OCI-LY7 (cell line): ENCODE measurements around the gene SMG1. TPM values are rescaled to one million over a fixed set of nuclear protein-coding genes. Genes with fewer than 3 reads are reported as not detected.
"Not testable (repeated sequence)": the region's sequence is repeated elsewhere in the genome, so short reads cannot be mapped to it uniquely, and the experiment has no call there.

Source experiments
- BruUV-seq: library from RNA; stranded (reverse); fragments of 400-500 nt; replicated peaks from 2 replicates; lab custom pipeline; 2021; lab: Mats Ljungman, UMichigan
- CTCF ChIA-PET: fragments of 300-600 bp; sonication (Branson Sonifier 250); formaldehyde crosslinking; loops from one replicate; lab custom pipeline; 2022; ENCODE audit warnings: antibody characterized with exemption; ENCODE audit not compliant: unreplicated experiment; lab: Charles Lee
- POLR2A ChIA-PET: fragments of 300-600 bp; sonication (Branson Sonifier 250); formaldehyde crosslinking; loops from one replicate; lab custom pipeline; 2022; ENCODE audit warnings: antibody characterized with exemption; lab: Charles Lee
- DNase-seq: peaks from one replicate; pipeline ENCODE4 v3.0.0-alpha.2; 2015; ENCODE audit warnings: low spot score
- H2AFZ ChIP-seq: fragments of 200-600 bp; sonication (generic), shearing (Covaris generic); 2 replicates; pipeline ENCODE4 v1.6.1; 2014; ENCODE audit warnings: mild to moderate bottlenecking, antibody characterized with exemption, low read length, moderate library complexity
- H3K27ac ChIP-seq: fragments of 200-600 bp; sonication (generic); 2 replicates; pipeline ENCODE4 v1.5.1; 2014; ENCODE audit warnings: mixed run types, low read depth, mild to moderate bottlenecking, moderate library complexity, low read length, inconsistent platforms; ENCODE audit not compliant: poor library complexity, severe bottlenecking
- H3K36me3 ChIP-seq: fragments of 200-600 bp; sonication (generic); 2 replicates; pipeline ENCODE4 v1.6.1; 2014; ENCODE audit warnings: mild to moderate bottlenecking, antibody characterized with exemption, low read length, moderate library complexity, mixed read lengths; ENCODE audit not compliant: insufficient read depth
- H3K4me1 ChIP-seq: fragments of 200-600 bp; sonication (generic); 2 replicates; pipeline ENCODE4 v1.5.1; 2014; ENCODE audit warnings: mild to moderate bottlenecking, low read length; ENCODE audit not compliant: insufficient read depth, poor library complexity, severe bottlenecking
- H3K4me2 ChIP-seq: fragments of 200-600 bp; sonication (generic); 2 replicates; pipeline ENCODE4 v1.6.1; 2014; ENCODE audit warnings: mild to moderate bottlenecking, low read length
- H3K4me3 ChIP-seq: fragments of 200-600 bp; sonication (generic); 2 replicates; pipeline ENCODE4 v1.5.1; 2014; ENCODE audit warnings: mild to moderate bottlenecking, low read depth, low read length; ENCODE audit not compliant: poor library complexity, severe bottlenecking
- H3K79me2 ChIP-seq: fragments of 200-600 bp; sonication (generic); 2 replicates; pipeline ENCODE4 v1.6.1; 2016; ENCODE audit warnings: low read depth, mild to moderate bottlenecking, low read length, moderate library complexity, mixed read lengths; ENCODE audit not compliant: insufficient read depth
- H3K9me2 ChIP-seq: fragments of 200-600 bp; sonication (generic); 2 replicates; pipeline ENCODE4 v1.6.1; 2016; ENCODE audit warnings: mild to moderate bottlenecking, low read length, mixed read lengths; ENCODE audit not compliant: insufficient read depth
- H3K9me3 ChIP-seq: fragments of 200-600 bp; sonication (generic); 2 replicates; pipeline ENCODE4 v1.6.1; 2014; ENCODE audit warnings: mild to moderate bottlenecking, mixed run types, low read length, mixed read lengths
- H4K20me1 ChIP-seq: fragments of 200-600 bp; sonication (generic); 2 replicates; pipeline ENCODE4 v1.6.1; 2014; ENCODE audit warnings: mild to moderate bottlenecking, antibody characterized with exemption, low read length, moderate library complexity, mixed read lengths; ENCODE audit not compliant: insufficient read depth
- intact Hi-C: fragments of 100-400 bp; cut with micrococcal nuclease; formaldehyde crosslinking; loops from one replicate; pipeline ENCODE4 v1.10.0; 2022; ENCODE audit not compliant: unreplicated experiment
- total RNA-seq, 2 experiments: library from RNA; depleted of rRNA in 1 of 2; stranded (reverse); fragments of >200 nt in 1 of 2; shearing (Covaris generic) in 1 of 2; gene quantifications; 2 replicates each; pipeline ENCODE4 v1.2.3, GENCODE V29; 2014 to 2022

Gene SMG1
- total RNA-seq, 2 experiments from 2014 or later = 106 to 199 TPM

- intact Hi-C loops = loop anchor here (10.0 kb wide), 1 partner anchor 1631 kb away; no protein-coding TSS in a partner anchor
- POLR2A ChIA-PET, H2AFZ ChIP-seq, BruUV-seq, H3K9me3 ChIP-seq, H3K9me2 ChIP-seq, CTCF ChIA-PET: not testable (repeated sequence)
- Histone ChIP-seq H3K79me2 (peaks cover 52% of the 10 kb centered on the region), H3K27ac (peak overlapping the region; percentile 83), H3K4me1 (peaks cover 39% of the 10 kb centered on the region), H3K4me2 (peak overlapping the region; percentile 85), H4K20me1 (peaks cover 15% of the 10 kb centered on the region; the same call in 1 of the 2 replicates), H3K4me3 (peak overlapping the region; percentile 95), H3K36me3 (peaks cover 24% of the 10 kb centered on the region)
- DNase-seq = peak; percentile 73
These were observed 808 bp downstream of the SMG1 start for GRCh38 chr16:18925215-18925985.

GRCh38 chr16:18923935-18924334 is 2.3 kb downstream of the SMG1 start:
- DNase-seq = peak; percentile 21
- Histone ChIP-seq H3K4me2 (peak overlapping the region; percentile 85), H3K79me2 (peaks cover 67% of the 10 kb centered on the region), H3K27ac (peak overlapping the region; percentile 83), H3K4me1 (peaks cover 36% of the 10 kb centered on the region), H4K20me1 (peaks cover 15% of the 10 kb centered on the region), H3K4me3 (peak overlapping the region; percentile 95), H3K36me3 (peaks cover 32% of the 10 kb centered on the region)
- H3K9me2 ChIP-seq, POLR2A ChIA-PET, BruUV-seq, H3K9me3 ChIP-seq, CTCF ChIA-PET, H2AFZ ChIP-seq: not testable (repeated sequence)
- intact Hi-C loops = loop anchor here (10.0 kb wide), 1 partner anchor 1629 kb away; no protein-coding TSS in a partner anchor

GRCh38 chr16:18923124-18923523 is 3.1 kb downstream of the SMG1 start:
- Histone ChIP-seq H3K27ac (peak overlapping the region; percentile 83), H3K36me3 (peaks cover 34% of the 10 kb centered on the region), H3K79me2 (peaks cover 75% of the 10 kb centered on the region), H3K4me3 (peak overlapping the region; percentile 95), H3K4me2 (peak overlapping the region; percentile 85), H3K4me1 (peaks cover 36% of the 10 kb centered on the region), H4K20me1 (peaks cover 15% of the 10 kb centered on the region)
- BruUV-seq, POLR2A ChIA-PET, H3K9me3 ChIP-seq, H2AFZ ChIP-seq, H3K9me2 ChIP-seq, CTCF ChIA-PET: not testable (repeated sequence)
- peak; percentile 73 for DNase-seq
- intact Hi-C loops = loop anchor here (10.0 kb wide), 1 partner anchor 1628 kb away; no protein-coding TSS in a partner anchor

- DNase-seq, H3K9me3 ChIP-seq, BruUV-seq, CTCF ChIA-PET, H3K4me1 ChIP-seq, H3K27ac ChIP-seq, H4K20me1 ChIP-seq, intact Hi-C loops, H3K4me3 ChIP-seq, H3K4me2 ChIP-seq, H3K9me2 ChIP-seq, H2AFZ ChIP-seq: not testable (repeated sequence)
- Histone ChIP-seq H3K36me3 (peaks cover 18% of the 10 kb centered on the region), H3K79me2 (peaks cover 100% of the 10 kb centered on the region)
- POLR2A ChIA-PET = interaction anchor here (0.6 kb wide), 1 partner anchor 21 kb away, joined by 5 read pairs; no protein-coding TSS in a partner anchor
These were observed 16.6 kb downstream of the SMG1 start for GRCh38 chr16:18909585-18909984.

- CTCF ChIA-PET = not testable (repeated sequence)
These were observed 17.5 kb downstream of the SMG1 start for GRCh38 chr16:18908716-18909115.

GRCh38 chr16:18902778-18903177 is 23.4 kb downstream of the SMG1 start:
- BruUV-seq, H3K4me3 ChIP-seq, H3K36me3 ChIP-seq, H4K20me1 ChIP-seq, H2AFZ ChIP-seq, H3K9me3 ChIP-seq, CTCF ChIA-PET, intact Hi-C loops, H3K9me2 ChIP-seq, DNase-seq: not testable (repeated sequence)
- Histone ChIP-seq H3K4me2 (peak overlapping the region; percentile 58), H3K27ac (peak overlapping the region; percentile 81), H3K79me2 (peaks cover 98% of the 10 kb centered on the region), H3K4me1 (peaks cover 65% of the 10 kb centered on the region)
- POLR2A ChIA-PET = interaction anchor here (0.5 to 1.1 kb wide), 2 partner anchors 46 to 47 kb away, joined by 3 read pairs; no protein-coding TSS in a partner anchor

More at GRCh38 chr16:18908716-18909115, 17.5 kb downstream of the SMG1 start:
- H3K9me2 ChIP-seq, H3K4me2 ChIP-seq, H4K20me1 ChIP-seq, H3K4me3 ChIP-seq, H3K27ac ChIP-seq, intact Hi-C loops, BruUV-seq, H3K9me3 ChIP-seq, H2AFZ ChIP-seq, POLR2A ChIA-PET, DNase-seq: not testable (repeated sequence)
- peaks cover 100% of the 10 kb centered on the region for H3K79me2 ChIP-seq
- peaks cover 18% of the 10 kb centered on the region for H3K36me3 ChIP-seq
- H3K4me1 ChIP-seq = peaks cover 11% of the 10 kb centered on the region
